CD4-positive, alpha-beta T cell treated with Interferon gamma for 1 hour (primary cell): ENCODE data around the gene INTS11.

Source experiments
- DNase-seq: peaks from one replicate; pipeline ENCODE4 v3.0.0-alpha.2; 2020

INTS11 gene

DNA sequence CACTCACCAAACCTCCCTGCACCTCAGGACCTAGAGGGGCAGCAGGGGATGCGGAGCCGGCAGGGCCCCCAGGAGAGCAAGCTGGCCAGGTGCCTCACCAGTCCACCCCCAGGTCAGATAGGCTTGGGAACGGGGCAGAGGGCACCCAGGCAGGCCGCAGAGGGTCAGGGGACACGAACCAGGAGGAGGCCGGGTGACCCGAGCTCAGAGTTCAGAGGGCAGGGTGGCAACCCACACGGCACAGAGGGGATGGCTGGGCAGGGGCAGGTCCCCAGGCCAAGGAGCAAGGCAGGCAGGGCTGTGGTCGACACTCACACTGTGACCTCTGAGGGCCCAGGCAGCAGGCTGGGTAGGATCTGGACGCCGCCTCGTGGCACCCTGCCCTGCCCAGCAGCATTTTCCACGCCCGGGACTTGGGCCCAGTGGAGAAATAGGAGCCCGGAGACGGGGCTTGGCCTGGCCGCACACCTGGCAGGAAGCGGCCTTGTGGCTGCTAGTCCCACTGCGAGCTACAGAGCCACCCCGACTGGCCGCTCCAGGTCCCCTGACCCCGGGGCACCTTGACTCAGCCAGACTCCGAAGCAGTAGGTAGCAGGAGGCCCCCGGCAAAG lies 19.5 kb upstream of the INTS11 start:
- DNase-seq: no peak

DNA sequence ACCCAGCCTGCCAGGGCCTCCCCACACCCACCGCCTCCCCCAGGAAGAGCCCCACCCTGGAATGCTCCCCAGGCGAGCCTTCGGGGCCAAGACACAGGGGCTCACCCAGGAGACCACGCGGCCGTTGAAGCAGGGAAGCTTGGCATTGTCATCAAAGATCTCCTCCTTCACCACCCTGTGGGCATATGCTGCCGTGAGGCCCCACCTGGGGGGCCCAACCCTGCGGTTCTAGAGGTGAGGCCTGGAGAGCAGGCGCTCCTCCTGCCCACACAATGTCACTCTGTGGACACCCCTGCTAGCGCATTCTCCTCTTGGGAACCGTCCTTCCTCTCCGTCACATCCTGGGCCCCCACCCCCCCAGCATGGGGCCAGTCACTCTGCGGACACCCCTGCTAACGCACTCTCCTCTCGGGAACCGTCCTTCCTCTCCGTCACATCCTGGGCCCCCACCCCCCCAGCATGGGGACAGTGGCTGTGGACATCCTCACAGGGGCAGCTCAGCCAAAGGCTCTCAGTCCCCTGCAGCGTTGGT lies 18.2 kb upstream of the INTS11 start:
- DNase-seq: no peak

DNA sequence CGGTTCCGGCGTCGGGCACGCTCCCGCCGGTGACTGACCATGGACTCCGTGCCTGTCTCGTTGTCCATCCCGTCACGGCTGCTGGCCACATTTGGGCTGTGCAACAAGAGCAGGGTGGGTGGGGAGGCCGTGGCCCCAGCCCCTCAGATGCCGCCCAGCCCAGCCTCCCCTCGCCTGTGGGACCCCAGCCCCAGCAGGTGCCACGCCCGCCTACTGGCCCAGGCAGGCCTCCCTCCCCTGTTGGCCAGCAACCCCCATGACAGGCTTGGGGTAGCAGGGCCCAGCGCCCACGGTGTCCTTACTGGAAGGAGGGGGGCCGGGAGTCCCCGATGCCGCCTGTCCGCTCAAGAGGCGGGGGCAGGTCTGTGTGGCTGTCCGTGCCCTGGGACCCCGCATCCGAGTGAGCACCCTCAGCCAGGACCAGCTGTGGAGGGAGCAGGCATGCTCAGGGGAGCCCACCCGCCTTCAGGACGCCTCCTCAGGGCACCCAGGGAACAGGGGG lies 17.7 kb upstream of the INTS11 start:
- no peak for DNase-seq

DNA sequence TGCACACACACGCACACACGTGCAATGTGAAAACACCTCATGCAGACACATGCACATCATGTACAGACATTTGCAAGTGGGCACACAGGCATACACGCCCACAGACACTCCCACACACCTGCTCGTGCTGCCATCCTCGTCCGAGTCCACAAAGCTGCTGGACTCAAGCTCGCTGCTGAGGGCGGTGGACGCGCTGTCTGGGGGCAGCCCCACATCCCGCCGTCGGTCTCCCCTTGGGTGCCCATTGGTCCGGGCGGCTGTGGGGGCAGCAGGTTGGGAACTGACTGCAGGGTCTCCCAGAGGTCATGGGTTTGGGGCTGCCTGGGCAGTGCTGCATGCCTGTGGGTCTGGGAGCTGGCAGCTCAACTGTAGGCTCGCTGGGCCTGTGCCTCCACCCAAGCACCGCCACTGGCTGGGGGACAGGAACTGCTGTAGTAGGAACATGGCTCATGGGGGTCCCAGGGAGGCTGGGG lies 17.1 kb upstream of the INTS11 start:
- DNase-seq: no peak

DNA sequence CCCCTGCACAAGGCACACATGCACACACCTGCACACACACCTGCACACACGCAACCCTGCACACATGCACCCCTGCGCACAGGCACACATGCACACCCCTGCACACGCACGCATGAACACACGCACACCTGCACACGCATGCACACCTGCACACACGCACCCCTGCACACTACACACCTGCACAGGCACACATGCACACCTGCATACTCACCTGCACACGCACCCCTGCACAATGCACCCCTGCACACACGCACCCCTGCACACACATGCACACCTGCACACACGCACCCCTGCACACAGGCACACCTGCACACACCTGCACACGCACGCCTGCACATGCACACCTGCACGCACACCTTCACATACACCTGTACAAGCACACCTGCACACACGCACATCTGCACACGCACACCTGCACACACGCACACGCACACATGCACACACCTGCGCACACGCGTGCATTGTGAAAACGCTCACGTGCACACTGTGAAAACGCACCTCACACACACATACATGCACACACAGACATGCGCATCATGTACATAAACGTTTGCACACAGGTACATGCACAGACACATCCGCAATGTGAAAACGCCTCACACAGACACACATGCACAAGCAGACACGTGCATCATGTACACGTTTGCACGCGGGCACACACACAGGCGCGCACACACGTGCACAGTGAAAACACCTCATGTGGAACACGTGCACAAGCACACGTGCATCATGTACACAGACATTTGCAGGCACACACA lies 16.5 kb upstream of the INTS11 start:
- DNase-seq: no peak

DNA sequence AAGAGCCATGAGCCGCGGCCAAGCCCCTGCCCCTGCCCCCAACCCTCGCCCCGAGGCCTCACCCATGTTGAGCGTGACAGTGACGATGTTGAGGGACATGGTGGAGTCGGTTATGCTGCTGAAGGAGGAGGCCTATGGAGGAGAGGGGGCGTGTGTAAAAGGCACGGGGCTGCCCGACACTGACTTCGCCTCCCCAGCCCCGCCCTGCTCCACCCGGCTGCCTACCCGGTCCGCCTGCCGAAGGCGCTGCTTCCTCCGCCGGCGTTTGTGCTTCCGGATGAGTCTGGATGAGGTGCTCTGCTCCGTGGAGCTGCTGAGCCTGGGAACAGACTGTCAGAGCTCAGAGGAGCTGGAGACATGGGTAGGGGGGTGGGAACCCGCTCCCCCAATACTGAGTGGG lies 15.7 kb upstream of the INTS11 start:
- DNase-seq: no peak

DNA sequence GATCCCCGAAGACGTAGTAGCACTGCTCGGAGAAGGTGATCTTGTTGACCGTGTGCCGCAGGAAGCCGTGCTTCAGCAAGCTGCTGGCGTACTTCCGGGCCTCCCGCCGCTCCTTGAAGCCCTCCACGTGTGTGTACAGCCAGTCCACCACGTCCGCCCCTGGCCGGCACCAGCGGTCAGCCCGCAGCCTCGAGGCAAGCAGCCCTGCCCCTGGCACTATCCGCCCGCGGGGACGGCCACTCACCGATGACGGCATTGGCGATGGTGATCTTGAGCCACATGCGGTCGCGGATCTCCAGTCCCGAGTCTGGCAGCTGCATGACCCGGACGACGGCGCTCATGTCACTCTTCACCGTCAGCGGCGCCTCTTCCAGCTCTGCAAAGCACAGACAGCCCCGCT lies 13.8 kb upstream of the INTS11 start:
- no peak for DNase-seq

DNA sequence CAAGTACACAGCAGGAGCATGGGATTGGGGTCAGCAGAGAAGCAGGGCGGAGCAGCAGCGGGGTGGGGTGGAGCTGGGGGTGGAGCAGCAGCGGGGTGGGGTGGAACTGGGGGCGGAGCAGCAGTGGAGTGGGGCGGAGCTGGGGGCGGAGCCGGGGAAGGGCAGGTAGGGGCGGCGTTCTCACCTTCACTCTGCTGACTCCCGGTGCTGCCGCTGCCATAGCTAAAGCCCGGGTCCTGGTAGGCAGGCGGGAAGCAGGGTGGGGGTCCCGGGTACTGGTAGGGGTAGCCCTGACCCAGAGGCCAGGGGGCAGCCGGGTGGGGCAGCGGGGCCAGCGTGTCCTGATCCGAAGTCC lies 13.3 kb upstream of the INTS11 start:
- DNase-seq: no peak

DNA sequence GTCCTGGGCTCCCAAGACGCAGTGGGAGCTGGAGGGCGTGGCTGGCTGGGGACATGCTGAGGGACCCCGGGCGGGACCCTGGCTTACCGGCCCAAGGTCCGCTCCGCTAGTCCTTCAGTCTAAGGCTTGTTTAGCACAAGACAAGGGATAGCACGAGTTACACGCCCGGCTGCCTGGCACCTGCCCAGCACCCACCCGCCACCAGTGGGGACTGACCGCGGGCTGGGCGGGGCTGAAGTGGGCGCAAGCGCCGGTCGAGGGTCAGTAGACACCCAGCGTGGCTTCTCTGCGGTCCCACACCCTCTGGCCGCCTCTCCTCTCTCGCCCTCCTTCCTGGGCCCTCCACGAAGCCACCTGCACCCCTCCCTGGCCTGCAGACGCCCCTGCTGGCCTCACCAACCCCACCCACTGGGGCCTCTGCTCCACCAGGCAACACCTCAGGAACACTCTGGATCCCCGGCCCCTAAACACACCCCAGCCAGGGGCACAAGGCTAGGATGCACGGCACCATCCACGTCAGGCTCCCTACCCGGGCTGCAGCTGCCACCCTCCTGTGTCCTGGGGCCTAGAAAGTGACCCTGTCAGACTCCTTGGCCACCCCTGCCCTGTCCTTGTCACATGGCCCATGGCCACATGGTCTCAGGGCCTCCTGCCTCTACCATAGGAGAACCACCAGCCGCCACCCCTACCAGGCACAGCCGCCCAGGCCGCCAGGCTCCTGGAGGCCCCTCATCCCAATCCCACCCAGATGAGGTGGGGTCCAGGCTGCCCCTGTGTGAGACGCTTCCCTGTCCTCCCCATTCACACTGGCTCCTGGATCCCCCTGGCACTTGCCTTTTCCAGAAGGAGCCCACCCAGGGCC lies 12.7 kb upstream of the INTS11 start:
- no peak for DNase-seq

DNA sequence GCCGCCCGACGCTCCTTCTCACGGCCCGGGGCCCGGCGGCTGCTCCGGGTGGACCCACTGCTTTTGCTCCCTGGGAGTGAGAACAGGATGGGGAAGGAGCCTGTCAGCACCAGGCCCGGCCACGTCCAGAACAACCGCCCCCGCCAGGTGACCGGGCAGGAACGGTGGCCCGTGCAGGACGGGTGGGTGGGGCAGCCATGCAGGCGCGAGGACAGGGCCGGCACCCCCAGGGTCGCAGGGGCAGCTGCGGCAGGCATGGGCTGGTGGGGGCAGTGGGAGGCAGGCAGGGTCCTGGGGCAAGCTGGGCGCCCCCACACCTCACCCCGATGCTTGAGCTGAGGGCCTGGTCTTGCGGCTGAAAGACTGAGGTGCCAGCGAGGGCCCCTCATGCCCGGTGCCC lies 12.0 kb upstream of the INTS11 start:
- DNase-seq: no peak

DNA sequence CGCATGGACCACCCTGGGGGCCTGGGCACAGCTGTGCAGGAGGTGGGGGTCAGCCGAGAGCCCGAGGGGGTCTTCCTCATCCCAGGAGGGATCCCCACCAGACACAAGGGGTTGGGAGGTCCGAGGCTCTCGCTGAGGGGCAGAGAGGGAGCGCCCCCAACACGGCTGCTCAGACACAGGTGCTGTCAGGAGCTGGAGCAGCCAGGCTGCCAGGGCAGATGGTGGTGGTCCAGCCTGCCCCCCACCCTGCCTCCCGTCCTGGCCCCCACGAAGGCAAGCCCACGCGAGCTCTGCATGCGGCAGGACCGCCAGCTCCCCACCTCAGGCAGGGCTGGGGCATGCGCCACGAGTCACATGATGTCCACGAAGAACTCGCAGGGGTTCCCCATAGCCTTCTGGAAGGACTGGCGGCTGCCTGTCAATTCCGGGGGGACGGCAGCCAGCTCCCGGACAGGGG lies 11.4 kb upstream of the INTS11 start:
- no peak for DNase-seq

DNA sequence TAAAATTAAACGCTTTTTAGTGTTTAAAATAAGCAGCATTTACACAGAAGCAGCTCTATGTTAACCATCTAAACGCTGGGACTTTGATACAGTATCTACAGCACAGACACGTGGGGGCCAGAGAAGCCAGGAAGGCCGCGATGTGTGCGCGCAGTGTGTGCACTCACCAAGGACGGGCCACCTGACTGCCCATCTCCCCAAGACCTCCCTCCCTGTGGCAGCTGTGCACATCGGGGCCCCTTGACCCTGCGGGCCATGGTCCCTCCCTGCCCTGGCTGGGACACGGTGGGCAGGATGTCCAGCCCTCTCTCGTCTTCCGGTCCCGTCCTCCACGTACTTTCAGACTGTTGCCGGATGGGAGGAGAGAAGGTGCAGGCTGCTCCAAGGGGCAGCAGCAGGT lies 10.8 kb upstream of the INTS11 start:
- no peak for DNase-seq

DNA sequence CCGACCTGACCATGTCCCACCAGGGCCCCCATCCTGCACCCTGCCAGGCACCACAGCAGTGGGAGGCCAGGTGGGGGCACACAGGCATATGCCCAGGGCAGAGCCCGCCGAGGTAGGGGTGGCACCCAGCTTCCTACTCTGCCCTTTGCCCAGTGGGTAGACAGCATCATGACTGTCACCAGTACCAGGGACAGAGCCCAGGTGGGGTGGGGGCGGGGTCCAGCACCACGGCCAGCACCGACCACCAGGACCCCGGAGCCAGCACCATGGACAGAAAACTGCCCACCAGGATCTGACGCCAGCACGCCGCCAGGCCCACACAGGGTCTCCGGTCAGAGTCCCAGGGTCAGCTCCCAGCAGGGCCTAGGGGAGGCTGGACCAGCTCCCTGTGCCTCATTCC lies 10.4 kb upstream of the INTS11 start:
- no peak for DNase-seq

DNA sequence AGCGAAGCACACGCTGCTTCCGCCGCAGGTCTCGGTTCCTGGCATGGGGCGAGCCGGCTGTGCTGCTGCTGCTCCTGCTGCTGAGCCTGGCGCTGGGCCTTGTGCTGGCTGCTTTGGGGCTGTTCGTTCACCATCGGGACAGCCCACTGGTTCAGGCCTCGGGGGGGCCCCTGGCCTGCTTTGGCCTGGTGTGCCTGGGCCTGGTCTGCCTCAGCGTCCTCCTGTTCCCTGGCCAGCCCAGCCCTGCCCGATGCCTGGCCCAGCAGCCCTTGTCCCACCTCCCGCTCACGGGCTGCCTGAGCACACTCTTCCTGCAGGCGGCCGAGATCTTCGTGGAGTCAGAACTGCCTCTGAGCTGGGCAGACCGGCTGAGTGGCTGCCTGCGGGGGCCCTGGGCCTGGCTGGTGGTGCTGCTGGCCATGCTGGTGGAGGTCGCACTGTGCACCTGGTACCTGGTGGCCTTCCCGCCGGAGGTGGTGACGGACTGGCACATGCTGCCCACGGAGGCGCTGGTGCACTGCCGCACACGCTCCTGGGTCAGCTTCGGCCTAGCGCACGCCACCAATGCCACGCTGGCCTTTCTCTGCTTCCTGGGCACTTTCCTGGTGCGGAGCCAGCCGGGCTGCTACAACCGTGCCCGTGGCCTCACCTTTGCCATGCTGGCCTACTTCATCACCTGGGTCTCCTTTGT lies 9.2 kb upstream of the INTS11 start:
- no peak for DNase-seq

DNA sequence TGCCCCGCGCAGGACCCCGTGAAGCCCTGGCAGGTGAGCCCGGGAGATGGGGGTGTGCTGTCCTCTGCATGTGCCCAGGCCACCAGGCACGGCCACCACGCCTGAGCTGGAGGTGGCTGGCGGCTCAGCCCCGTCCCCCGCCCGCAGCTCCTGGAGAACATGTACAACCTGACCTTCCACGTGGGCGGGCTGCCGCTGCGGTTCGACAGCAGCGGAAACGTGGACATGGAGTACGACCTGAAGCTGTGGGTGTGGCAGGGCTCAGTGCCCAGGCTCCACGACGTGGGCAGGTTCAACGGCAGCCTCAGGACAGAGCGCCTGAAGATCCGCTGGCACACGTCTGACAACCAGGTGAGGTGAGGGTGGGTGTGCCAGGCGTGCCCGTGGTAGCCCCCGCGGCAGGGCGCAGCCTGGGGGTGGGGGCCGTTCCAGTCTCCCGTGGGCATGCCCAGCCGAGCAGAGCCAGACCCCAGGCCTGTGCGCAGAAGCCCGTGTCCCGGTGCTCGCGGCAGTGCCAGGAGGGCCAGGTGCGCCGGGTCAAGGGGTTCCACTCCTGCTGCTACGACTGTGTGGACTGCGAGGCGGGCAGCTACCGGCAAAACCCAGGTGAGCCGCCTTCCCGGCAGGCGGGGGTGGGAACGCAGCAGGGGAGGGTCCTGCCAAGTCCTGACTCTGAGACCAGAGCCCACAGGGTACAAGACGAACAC lies 8.5 kb upstream of the INTS11 start:
- no peak for DNase-seq

DNA sequence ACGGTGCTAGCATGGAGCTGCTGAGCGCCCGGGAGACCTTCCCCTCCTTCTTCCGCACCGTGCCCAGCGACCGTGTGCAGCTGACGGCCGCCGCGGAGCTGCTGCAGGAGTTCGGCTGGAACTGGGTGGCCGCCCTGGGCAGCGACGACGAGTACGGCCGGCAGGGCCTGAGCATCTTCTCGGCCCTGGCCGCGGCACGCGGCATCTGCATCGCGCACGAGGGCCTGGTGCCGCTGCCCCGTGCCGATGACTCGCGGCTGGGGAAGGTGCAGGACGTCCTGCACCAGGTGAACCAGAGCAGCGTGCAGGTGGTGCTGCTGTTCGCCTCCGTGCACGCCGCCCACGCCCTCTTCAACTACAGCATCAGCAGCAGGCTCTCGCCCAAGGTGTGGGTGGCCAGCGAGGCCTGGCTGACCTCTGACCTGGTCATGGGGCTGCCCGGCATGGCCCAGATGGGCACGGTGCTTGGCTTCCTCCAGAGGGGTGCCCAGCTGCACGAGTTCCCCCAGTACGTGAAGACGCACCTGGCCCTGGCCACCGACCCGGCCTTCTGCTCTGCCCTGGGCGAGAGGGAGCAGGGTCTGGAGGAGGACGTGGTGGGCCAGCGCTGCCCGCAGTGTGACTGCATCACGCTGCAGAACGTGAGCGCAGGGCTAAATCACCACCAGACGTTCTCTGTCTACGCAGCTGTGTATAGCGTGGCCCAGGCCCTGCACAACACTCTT lies 7.7 kb upstream of the INTS11 start:
- no peak for DNase-seq

DNA sequence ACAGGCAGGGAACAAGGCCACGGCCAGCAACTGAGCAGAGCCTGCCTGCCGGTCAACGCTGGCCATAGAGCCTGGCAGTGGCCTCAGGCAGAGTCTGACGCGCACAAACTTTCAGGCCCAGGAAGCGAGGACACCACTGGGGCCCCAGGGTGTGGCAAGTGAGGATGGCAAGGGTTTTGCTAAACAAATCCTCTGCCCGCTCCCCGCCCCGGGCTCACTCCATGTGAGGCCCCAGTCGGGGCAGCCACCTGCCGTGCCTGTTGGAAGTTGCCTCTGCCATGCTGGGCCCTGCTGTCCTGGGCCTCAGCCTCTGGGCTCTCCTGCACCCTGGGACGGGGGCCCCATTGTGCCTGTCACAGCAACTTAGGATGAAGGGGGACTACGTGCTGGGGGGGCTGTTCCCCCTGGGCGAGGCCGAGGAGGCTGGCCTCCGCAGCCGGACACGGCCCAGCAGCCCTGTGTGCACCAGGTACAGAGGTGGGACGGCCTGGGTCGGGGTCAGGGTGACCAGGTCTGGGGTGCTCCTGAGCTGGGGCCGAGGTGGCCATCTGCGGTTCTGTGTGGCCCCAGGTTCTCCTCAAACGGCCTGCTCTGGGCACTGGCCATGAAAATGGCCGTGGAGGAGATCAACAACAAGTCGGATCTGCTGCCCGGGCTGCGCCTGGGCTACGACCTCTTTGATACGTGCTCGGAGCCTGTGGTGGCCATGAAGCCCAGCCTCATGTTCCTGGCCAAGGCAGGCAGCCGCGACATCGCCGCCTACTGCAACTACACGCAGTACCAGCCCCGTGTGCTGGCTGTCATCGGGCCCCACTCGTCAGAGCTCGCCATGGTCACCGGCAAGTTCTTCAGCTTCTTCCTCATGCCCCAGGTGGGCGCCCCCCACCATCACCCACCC lies 6.9 kb upstream of the INTS11 start, which contains the start of gene TAS1R3:
Gene TAS1R3, plus strand, starts transcription at position 213 of the 898 bp plus-strand sequence. Its CDS starts 66 bp downstream, at position 279.
- DNase-seq: no peak

DNA sequence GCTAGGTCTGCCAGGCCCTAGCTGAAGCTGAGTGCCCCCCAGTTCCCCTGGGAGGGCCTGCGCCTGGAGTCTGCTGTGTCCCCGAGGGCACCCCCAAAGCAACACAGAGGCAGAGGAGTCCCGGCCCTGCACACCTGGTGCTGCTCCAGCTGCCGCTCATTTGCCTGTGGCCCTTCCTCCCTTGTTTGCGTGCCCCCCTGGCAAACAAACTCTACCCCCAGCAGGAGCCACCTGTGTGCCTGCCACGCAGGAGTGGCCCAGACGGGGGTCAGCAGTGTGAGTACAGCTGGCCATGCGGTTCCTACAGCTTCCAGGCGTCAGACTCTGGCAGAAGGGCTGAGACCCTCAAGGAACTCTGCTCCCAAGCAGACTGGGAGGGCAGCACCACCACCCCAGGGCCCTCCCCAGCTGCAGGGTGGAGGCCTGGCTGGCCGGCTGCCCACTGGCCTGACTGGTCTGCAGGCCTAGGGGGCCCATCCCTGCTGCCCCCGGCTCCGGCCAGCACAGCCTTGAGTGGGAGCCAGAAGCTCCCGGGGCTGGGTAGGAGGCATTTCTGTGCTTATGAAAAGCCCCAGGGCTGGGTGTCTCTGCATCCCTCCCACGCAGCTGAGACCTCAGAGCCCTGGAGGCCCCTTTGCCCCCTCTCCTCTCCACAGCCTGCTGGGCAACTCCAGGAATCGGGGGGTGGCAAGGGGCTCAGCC lies 6.1 kb upstream of the INTS11 start:
- no peak for DNase-seq
